Measurements from ENCODE around the gene DNAJC16. TPM values are rescaled to one million over a fixed set of nuclear protein-coding genes. Genes with fewer than 3 reads are reported as not detected.

DNAJC16 gene
- total and polyA plus RNA-seq, 2 of the 13 experiments (the other 11 are each of a cell fraction or from before 2014, with no cell fraction given), result 11.4 to 15.4 TPM

DNA sequence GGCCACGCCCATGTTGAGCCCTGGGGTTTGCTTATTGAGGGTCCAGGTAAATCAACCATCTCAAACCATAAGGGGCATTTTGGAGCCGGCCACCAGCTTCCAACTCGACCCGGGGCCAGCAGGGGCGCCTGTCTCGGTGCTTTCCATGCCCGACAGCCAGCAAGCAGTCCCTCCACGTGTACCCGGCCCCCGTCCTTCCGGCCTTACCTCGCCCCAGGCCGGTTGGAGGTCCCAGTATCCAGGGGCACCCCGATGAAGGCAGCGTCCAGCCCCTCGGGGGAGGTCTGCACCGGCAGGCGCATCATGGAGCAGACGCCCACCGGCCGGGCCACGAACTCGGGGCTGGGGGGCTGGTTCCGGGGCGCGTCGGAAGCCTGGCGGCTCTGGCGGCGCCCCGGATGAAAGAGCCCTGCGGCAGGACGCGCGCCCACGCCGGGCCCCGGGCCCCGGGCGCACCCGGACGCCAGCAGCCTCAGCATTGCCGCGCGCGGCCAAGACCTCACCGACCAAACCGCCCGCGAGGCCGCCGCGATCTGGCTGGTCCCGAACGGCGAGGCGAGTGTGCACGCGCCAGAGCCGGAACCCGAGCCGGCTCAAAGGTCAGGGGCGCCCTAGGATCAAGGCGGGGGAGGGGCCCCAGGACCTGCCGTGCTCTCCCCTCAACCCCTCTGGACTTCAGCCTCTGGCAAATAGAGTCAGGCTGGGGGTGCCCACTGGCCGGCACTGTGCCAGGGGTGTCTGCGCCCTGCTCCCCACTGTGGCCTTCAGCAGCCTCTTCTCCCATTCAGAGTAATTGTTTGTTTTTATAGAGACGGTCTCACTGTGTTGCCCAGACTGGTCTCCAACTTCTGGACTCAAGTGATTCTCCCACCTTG, 58.1 kb downstream of the DNAJC16 start, which contains the start of gene AGMAT (continued):
- TF ChIP-seq ZKSCAN8 (CRISPR knock-in tag; IDR thresholded peaks at IDR 0.05; ENCODE audit: borderline replicate concordance) (peak; percentile 51), ZC3H4 (CRISPR knock-in tag; IDR thresholded peaks at IDR 0.05; ENCODE audit: borderline replicate concordance) (no peak), EEA1 (CRISPR knock-in tag; IDR thresholded peaks at IDR 0.05; ENCODE audit: borderline replicate concordance) (peak; percentile 89; the same call in 1 of the 2 replicates), RORA (CRISPR knock-in tag; IDR thresholded peaks at IDR 0.05) (no peak), ZNF256 (CRISPR knock-in tag; conservative IDR thresholded peaks at IDR 0.05) (no peak), FLYWCH1 (CRISPR knock-in tag; IDR thresholded peaks at IDR 0.05) (no peak), ZC3H13 (CRISPR knock-in tag; IDR thresholded peaks at IDR 0.05) (no peak), MTA1 (CRISPR knock-in tag; IDR thresholded peaks at IDR 0.05; ENCODE audit: borderline replicate concordance) (peak; percentile 98), RXRB (CRISPR knock-in tag; IDR thresholded peaks at IDR 0.05; ENCODE audit: borderline replicate concordance) (peak; percentile 93), TEAD3 (CRISPR knock-in tag; optimal IDR thresholded peaks at IDR 0.05; ENCODE audit: borderline replicate concordance) (peak; percentile 67), ZNF251 (CRISPR knock-in tag; IDR thresholded peaks at IDR 0.05) (0 out of 2 replicates have a peak, but pooled peaks have one; percentile 80), PLRG1 (conservative IDR thresholded peaks at IDR 0.05) (no peak), SCMH1 (CRISPR knock-in tag; IDR thresholded peaks at IDR 0.05; ENCODE audit: borderline replicate concordance) (no peak)
- TF ChIP-seq, protein P1, sequence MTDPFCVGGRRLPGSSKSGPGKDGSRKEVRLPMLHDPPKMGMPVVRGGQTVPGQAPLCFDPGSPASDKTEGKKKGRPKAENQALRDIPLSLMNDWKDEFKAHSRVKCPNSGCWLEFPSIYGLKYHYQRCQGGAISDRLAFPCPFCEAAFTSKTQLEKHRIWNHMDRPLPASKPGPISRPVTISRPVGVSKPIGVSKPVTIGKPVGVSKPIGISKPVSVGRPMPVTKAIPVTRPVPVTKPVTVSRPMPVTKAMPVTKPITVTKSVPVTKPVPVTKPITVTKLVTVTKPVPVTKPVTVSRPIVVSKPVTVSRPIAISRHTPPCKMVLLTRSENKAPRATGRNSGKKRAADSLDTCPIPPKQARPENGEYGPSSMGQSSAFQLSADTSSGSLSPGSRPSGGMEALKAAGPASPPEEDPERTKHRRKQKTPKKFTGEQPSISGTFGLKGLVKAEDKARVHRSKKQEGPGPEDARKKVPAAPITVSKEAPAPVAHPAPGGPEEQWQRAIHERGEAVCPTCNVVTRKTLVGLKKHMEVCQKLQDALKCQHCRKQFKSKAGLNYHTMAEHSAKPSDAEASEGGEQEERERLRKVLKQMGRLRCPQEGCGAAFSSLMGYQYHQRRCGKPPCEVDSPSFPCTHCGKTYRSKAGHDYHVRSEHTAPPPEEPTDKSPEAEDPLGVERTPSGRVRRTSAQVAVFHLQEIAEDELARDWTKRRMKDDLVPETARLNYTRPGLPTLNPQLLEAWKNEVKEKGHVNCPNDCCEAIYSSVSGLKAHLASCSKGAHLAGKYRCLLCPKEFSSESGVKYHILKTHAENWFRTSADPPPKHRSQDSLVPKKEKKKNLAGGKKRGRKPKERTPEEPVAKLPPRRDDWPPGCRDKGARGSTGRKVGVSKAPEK (CRISPR knock-in tag; IDR thresholded peaks at IDR 0.05; ENCODE audit: borderline replicate concordance), result peak; percentile 67; the same call in 1 of the 2 replicates
- TF ChIP-seq, protein P2, sequence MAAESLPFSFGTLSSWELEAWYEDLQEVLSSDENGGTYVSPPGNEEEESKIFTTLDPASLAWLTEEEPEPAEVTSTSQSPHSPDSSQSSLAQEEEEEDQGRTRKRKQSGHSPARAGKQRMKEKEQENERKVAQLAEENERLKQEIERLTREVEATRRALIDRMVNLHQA (CRISPR knock-in tag; IDR thresholded peaks at IDR 0.05), result no peak
- TF ChIP-seq, protein P3, sequence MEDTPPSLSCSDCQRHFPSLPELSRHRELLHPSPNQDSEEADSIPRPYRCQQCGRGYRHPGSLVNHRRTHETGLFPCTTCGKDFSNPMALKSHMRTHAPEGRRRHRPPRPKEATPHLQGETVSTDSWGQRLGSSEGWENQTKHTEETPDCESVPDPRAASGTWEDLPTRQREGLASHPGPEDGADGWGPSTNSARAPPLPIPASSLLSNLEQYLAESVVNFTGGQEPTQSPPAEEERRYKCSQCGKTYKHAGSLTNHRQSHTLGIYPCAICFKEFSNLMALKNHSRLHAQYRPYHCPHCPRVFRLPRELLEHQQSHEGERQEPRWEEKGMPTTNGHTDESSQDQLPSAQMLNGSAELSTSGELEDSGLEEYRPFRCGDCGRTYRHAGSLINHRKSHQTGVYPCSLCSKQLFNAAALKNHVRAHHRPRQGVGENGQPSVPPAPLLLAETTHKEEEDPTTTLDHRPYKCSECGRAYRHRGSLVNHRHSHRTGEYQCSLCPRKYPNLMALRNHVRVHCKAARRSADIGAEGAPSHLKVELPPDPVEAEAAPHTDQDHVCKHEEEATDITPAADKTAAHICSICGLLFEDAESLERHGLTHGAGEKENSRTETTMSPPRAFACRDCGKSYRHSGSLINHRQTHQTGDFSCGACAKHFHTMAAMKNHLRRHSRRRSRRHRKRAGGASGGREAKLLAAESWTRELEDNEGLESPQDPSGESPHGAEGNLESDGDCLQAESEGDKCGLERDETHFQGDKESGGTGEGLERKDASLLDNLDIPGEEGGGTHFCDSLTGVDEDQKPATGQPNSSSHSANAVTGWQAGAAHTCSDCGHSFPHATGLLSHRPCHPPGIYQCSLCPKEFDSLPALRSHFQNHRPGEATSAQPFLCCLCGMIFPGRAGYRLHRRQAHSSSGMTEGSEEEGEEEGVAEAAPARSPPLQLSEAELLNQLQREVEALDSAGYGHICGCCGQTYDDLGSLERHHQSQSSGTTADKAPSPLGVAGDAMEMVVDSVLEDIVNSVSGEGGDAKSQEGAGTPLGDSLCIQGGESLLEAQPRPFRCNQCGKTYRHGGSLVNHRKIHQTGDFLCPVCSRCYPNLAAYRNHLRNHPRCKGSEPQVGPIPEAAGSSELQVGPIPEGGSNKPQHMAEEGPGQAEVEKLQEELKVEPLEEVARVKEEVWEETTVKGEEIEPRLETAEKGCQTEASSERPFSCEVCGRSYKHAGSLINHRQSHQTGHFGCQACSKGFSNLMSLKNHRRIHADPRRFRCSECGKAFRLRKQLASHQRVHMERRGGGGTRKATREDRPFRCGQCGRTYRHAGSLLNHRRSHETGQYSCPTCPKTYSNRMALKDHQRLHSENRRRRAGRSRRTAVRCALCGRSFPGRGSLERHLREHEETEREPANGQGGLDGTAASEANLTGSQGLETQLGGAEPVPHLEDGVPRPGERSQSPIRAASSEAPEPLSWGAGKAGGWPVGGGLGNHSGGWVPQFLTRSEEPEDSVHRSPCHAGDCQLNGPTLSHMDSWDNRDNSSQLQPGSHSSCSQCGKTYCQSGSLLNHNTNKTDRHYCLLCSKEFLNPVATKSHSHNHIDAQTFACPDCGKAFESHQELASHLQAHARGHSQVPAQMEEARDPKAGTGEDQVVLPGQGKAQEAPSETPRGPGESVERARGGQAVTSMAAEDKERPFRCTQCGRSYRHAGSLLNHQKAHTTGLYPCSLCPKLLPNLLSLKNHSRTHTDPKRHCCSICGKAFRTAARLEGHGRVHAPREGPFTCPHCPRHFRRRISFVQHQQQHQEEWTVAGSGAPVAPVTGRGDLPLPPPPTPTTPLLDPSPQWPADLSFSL (CRISPR knock-in tag; IDR thresholded peaks at IDR 0.05), result no peak

Measured in HepG2 (cell line).